GM12864 (cell line): ENCODE results near the gene SYNE3.

ENCODE experiments used
- DNase-seq: peaks from one replicate; pipeline ENCODE4 v3.0.0-alpha.2; 2011; ENCODE audit warnings: low read depth
- H3K4me3 ChIP-seq: 2 replicates; pipeline ENCODE4 v1.5.1; 2011; ENCODE audit warnings: mild to moderate bottlenecking, low read depth, low read length, control low read depth
- TF ChIP-seq, protein P1 (sequence below): IDR thresholded peaks from 2 replicates; pipeline ENCODE4 v1.5.1; 2011; ENCODE audit warnings: low read depth, mild to moderate bottlenecking, moderate library complexity, low read length, control low read depth, inconsistent platforms; ENCODE audit errors: missing control alignments

The SYNE3 gene

DNA sequence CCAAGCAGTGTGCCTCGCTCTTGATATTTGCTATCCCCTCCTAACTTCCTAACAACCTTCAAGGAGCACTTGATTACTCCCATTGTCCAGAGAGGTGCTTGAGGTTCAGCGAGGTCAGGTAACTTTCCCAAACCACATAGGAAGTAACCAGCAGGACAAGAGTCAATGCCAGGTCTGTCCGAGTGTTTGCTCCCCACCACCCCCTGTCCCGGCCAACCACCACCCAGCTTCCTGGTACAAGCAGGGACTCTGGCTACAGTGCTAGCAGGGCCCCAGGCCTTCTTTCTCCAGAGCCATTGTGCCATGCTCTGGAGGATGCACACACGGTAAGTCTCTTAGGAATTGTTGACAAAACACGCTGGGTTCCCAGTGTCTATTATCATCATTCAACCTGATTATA lies 49.2 kb downstream of the SYNE3 start:
- no peak overlapping the region for H3K4me3 ChIP-seq
- TF ChIP-seq, protein P1, sequence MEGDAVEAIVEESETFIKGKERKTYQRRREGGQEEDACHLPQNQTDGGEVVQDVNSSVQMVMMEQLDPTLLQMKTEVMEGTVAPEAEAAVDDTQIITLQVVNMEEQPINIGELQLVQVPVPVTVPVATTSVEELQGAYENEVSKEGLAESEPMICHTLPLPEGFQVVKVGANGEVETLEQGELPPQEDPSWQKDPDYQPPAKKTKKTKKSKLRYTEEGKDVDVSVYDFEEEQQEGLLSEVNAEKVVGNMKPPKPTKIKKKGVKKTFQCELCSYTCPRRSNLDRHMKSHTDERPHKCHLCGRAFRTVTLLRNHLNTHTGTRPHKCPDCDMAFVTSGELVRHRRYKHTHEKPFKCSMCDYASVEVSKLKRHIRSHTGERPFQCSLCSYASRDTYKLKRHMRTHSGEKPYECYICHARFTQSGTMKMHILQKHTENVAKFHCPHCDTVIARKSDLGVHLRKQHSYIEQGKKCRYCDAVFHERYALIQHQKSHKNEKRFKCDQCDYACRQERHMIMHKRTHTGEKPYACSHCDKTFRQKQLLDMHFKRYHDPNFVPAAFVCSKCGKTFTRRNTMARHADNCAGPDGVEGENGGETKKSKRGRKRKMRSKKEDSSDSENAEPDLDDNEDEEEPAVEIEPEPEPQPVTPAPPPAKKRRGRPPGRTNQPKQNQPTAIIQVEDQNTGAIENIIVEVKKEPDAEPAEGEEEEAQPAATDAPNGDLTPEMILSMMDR: no peak
- no peak for DNase-seq
